GM18499 (cell line): Measurements from ENCODE around the gene OTOR.

ENCODE experiments used
- ATAC-seq: cut with Tn5 transposase; IDR thresholded peaks from one replicate; pipeline ENCODE4 v1.9.1; 2021; ENCODE audit warnings: moderate number of reproducible peaks; ENCODE audit not compliant: insufficient read depth, unreplicated experiment

The OTOR gene, protein sequence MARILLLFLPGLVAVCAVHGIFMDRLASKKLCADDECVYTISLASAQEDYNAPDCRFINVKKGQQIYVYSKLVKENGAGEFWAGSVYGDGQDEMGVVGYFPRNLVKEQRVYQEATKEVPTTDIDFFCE

DNA sequence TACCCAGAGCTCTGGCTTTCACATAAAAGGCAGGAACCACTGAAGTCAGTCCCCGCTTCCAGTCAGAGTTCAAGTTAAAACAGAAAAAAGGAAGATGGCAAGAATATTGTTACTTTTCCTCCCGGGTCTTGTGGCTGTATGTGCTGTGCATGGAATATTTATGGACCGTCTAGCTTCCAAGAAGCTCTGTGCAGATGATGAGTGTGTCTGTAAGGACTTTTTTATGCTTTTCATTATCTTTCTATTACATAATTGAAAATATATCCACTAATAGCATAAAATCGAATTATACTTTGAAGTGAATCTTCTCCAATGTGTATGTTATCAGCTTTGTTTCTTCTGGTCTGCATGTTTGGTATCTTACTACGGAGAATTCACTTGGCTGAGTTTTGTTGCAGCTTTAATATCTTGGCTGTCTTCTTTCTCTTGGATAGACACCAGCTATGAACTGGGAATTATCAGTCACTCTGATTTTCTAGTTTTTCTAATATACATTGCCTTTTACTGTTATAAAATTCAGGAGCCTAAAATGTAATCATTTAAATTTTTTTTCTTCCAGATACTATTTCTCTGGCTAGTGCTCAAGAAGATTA is at the start of gene OTOR:
Gene OTOR (plus strand): TSS at position 51 of the 593 bp plus-strand sequence. CDS start 44 bp downstream, at position 95.
- ATAC-seq = no peak

DNA sequence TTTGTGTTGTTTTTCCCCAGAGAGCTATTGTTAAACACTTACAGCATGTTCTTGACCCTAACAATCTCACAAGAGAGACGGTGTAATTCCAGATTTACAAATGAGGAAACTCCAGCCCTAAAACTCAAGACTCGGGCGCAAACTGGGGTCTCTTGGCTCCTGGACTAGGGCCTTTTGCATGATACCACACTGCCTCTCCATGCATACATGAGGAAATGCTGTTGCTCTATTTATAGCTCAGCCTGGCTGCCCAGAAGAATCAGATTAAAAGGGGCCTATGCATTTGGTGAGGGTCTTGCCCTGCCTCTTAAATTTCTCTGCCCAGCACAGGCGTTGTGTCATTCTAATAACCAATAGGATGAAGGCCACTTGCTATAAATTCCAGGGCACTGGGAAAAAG is 48.9 kb upstream of the OTOR start:
- no peak for ATAC-seq

DNA sequence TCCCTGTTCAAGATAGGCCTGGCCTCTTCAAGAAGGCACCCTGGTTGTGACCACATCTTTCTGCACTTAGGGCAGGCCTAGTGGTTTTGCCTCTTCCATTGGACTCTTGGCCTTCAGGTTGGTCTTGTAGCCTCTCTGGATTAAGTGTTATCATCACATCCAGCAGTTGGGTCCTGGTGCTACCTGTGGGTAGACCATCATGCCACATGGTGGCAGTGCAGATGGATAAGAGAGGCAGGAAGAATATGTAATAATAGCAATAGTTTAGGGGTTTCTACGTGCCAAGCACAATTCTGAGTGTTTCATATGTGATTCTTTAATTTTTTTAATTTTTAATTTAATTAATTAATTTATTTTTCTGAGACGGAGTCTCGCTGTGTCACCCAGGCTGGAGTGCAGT is 46.9 kb upstream of the OTOR start:
- no peak for ATAC-seq

DNA sequence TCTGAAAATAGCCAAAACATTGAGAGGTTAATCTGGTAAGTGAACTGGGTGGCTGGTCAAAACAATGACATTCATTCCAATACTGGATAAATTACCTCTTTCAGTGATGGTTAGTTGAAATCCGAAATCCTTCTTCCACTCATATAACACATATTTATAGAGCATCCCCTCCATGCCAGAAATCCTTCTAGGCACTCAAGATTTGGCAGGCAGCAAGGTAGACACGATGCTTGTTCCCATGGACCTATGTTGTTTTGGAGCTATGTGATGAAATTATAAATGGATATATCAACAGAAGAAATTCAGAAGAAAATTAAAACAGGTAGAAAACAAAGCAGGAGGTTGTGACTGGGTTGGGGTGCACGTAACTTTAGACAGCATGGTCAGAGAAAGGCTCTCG is 44.6 kb upstream of the OTOR start:
- ATAC-seq = no peak

DNA sequence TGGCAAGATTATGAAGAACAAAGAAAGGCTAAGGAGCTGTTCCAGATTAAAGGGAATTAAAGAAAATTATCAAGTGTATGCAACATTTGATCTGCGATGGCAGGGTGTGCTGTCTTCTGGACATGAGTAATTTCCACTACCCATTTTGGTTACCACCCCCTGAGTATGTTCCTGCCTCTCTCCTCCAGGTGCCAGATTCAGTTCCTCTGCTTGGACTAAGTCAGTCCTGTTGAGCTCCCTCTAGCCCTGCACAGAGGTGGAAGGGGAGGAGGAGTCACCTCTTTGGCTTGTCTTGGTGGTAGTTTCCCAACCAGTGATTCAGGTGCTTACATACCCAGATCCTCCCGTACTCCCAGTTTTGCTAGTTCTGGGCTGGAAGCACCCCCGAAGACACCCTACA is 40.5 kb upstream of the OTOR start:
- no peak for ATAC-seq

DNA sequence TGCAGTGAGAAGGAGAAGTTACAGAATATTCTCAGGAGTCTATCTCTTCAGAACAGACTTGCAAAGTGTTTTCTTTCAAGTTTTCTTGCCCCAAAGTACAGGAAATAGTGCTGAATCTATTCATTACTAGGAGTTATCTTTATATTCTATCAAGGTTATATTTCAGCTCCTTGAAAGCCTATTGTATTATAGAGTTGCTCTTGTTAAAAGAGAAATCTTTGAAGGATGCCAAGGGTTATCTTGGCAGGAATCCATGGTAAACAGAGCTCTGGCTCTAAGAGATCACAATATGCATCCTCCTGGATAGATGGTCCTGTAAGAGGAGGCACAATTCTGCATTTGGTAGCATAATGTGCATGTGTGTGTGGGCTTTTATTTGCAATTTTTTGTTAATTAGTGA is 39.6 kb upstream of the OTOR start:
- no peak for ATAC-seq

DNA sequence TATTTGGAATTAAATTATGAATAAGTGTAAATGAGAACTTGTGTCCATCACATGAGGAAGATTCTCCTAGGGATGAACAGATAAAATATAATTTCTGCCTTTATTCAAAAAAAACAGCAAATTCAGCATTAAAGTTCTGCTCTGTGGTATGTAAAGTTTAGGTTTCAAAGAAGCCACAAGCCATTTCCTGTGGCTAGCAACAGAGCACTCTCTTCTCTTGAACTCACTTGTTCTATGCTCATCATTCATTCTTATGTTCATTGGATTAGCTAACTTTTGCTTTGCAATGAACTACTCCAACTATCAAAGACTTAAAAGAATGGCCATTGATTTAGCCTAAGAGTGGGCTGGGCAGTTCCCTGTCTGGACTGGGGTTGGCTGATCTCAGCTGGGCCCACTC is 39.1 kb upstream of the OTOR start:
- peak; percentile 92 for ATAC-seq

DNA sequence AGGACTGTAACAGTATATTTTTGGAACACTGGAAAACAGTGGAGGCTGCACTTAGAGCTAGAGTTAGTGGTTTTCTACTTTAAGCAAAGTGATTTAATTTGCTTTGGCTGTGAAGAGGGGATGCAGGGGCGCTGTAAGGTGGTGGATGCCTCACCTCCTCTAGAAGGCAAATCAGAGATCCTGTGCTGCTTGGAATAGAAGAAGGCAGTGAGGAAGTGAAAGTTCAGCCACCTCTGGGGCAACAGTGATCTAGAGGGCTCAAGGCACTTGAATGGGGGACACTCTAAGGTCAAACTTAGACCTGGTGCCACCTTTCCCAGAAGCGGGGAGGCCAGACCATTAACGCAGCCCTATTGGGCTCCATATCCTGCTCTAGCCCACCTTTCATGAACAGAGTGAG is 37.4 kb upstream of the OTOR start:
- ATAC-seq = no peak

DNA sequence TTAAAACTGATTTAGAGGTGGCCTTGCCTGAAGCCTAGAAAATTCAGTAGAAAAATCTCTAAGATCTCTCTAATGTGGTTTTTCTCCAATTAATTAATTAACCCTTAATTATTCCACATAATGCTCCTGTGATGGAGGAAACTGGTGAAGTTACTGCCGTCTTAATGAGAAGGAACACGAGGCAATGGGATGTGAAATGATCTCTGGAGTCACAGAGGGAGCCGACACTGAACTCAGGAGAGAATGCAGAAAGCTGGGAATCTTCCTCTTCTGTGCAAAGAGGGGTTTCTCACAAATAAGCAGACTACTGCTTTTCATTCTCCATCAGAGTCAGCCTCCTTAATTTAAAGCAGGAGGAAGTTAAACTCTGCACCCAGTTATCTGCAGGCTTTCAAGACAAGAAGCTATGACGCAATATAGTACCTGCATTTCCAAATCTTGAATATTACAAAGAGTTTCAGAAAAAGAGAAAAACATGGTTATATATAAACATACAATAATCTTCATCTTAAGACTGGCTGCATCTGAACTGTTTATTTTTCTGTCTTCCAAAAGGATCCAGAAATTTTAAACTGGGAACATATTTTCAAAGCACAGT is 36.4 kb upstream of the OTOR start:
- no peak for ATAC-seq

DNA sequence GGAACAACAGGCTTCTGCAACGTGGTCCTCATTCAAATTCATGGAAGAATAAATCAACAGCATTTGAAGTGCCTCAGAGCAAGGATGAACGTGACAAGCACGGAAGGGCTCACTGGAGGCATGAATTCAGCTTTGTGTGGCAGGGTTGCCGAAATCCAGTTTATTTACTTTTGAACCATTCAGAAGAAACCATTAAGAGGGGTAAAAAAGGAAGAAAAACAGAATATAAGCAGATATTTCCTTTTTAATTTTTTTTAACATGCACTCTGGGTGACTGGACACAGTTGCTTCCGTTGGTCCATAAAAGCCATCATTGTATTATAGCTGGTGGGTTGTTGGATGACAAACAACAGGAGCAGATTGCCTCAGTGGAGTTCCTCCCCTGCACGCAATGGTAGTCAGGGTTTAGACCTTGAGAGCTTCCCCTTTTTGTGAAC is 35.6 kb upstream of the OTOR start:
- ATAC-seq = no peak

DNA sequence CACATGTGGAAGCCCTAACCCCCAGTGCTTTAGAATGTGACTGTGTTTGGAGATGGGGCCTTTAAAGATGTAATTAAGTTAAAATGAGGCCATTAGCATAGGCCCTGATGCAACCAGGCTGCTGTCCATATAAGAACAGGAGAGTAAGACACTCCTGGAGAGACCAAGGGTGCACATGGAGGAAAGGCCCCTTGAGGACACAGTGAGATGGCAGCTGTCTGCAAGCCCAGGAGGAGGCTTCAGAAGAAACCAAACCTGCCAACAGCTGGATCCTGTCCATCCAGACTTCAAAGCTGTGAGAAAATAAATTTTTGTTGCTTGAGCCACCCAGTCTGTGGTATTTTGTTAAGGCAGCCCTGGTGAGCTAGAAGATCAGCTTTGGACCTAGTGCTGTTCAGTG is 35.1 kb upstream of the OTOR start:
- ATAC-seq = no peak

DNA sequence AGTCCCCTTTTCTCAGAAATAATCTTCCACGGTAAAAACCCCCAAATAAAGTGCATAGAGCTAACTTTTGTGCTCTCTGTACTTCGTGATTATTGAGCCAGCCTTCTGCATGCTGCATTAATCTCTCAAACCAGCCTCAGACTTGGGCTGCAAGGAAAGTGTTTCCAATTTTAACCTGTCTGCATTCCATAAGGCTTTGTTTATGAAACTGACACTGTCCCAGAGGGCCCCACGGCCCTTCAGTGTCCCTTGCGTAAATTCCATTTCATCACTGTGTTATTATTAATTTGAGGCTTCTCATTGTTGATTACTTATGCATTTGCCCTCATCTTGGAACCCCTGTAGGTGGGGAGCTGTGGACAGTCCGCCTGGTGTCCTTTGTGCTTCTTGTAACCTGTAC is 33.9 kb upstream of the OTOR start:
- ATAC-seq = no peak

DNA sequence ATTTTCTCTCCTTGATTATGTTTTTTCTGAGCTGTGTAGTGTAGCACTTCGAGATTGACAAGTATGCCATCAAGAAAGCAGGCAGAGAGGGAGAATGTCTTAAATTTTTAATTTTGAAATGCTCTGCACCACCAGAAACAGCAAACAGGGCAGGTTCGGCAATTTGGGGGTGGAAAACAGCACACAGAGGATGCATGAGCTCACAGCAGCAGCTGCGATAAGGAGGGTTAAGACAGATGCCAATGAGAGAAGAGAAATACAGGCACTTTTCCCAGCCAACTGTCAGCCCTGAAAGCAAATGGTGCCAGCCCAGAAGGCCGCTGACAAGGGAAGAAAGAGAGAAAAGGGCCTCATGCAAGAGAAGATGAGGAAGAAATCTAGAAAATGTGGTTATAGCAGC is 33.4 kb upstream of the OTOR start:
- ATAC-seq = no peak

DNA sequence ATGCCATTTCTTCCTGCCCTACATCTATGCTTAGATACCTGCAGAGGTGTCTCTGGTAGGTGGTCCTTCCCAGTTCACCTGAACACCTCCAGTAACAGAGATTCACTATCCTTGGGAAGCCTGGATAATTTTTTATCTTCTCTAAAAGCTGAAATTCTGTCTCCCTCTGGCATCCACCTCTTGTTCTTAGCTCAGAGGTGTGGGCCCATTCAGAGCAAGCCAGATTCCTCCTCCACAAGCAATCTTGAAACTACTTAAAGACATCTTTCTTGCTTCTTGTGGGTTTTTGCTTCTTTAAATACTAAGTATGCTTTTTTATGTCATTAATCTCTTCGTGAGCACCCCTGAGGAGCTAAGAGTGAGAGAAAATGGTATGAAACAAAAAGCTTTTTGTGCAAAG is 28.7 kb upstream of the OTOR start:
- ATAC-seq = no peak

DNA sequence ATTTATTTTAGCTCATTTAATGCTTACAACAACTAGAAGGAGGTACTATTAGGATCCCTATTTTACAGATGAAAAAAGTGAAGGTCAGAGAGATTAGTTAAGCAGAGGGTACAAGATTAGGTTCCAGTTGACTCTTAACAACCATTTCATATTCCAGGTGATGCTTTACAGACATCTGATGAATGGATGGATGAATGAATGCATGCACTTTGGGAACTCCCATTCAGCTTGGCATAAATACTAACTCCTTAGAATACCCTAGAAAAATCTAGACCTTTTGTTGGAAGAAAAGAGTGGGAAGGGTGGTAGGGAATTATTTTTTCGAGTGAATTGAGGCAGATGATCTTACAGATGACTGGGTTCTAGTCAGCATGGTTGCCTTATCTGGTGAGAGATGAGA is 19.1 kb upstream of the OTOR start:
- no peak for ATAC-seq

DNA sequence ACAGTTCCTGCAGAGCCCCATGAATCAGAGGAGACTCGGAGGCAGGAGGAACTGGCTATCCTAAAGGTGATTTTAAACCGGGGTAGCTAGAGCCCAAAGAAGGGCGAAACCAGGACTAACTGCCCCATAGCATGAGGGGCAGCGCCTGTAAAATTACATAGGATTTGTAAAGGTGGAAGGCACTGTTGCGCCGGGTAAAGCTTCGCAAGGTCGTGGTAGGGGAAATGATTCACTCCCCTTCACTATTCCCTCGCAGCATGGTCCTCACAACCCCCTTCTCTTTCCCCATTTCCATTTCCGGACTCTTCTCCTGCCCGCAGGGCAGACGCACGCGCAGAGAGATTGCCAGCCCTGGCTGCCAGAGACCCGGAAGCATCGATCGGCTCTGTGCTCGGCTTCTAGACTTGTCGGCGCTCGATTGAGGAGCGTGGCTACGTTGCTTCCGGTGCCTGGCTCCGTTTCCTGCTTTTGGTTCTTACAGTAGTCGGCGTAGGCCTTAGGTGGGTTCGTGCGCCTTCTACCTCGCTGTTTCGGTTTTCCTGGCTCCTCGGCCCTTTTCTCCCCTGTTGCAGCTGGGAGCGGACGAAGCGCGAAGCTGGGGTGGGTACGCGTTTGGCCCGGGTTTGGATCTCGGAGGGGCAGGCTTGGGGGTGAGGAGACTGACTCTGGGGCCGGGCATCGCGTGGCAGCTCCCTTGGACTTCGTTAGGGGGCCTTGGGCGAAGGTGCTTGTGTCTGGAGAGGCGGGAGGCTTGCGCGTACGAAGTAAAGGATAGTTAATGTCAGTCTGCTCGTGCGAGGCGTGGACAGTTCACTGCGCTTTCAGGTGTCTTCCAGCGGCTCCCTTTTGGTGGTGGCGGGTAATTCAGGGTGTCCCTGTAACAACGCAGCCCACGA is 18.3 kb upstream of the OTOR start, which contains the start of gene SNRPB2:
Gene SNRPB2 (plus strand): TSS at position 462 of the 896 bp plus-strand sequence. CDS start 1,677 bp downstream, outside the sequence.
- peak; percentile 96 for ATAC-seq

DNA sequence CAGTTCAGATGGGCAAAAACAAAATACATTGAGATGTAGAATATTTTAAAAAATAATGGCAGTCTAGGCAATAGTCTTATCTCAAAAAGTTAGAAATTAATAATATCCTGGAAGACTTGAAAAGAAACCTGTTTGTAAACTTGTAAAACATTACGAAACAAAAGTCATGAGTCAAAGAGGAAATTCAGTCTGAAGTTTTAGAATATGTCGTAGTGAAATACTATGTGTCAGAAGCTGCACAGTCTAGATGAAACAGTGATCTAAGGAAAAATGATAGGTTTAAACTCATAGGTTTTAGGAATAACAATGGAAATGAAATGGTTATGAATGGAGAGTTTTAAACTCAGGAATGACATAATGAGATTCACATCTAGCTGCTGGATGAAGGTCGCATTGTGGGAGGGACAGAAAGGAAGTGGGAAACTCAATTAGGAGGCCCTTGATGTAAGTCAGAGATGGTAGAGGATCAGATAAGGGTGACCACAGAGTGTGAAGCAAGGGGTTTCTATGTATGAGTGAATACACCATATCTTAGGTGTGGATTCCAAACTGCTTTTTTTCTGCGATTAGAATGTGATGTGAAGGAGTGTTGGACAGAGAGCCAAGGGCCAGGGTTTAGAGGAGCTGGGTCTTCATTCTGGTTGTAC is 15.5 kb upstream of the OTOR start:
- ATAC-seq = no peak

DNA sequence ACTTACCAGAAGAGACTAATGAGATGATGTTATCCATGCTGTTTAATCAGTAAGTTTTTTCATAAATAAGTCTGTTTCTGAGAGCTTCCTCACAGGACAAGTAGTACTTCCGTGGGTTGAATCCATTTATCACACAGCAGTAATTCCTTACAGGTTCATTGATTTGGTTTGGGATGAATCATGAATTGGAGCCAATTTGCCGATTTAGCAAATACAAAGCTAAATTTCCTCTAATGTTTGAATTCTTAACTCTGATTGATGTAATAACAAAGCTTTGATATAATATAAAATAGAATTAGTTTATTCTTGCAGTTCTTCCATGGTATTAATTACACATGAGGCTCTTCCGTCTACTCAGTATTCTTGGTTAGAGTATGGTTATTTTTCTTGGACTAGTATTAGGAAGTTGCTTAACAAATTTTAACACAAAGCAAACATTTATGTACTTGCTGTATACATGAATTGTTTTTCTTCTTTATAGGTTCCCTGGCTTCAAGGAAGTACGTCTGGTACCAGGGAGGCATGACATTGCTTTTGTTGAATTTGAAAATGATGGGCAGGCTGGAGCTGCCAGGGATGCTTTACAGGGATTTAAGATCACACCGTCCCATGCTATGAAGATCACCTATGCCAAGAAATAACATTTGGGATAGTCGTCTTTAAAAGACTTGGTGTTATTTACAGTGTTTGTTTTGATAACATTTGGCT is 7.6 kb upstream of the OTOR start:
- ATAC-seq = no peak

DNA sequence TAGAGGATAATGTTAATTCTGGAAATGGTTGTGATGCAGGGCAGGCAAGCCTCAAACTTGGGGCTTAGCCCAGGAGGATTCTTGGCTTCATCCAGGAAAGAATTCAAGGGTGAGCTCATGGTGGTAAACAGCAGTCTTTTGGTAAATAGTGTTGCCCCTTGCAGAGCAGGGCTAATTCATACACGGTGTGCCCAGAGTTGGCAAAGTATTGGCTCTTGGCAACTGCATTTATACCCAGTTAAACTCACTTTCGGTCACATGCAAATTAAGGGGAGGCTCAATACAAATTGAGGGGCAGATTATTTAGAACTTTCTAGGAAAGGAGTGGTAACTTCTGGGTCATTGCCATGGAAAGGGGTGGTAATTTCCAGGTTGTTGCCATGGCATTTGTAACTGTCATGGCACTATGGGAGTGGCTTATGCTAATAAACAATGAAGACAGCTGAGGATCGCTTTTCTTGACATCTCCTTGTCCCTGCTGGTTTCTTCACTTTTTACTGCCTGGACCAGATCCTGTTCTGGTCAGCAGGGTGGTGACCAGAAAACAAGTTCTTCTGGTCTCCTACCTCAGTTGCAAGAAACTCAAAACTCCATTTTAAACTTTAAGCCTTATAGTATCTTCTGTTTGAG is 3.9 kb upstream of the OTOR start:
- ATAC-seq = no peak

DNA sequence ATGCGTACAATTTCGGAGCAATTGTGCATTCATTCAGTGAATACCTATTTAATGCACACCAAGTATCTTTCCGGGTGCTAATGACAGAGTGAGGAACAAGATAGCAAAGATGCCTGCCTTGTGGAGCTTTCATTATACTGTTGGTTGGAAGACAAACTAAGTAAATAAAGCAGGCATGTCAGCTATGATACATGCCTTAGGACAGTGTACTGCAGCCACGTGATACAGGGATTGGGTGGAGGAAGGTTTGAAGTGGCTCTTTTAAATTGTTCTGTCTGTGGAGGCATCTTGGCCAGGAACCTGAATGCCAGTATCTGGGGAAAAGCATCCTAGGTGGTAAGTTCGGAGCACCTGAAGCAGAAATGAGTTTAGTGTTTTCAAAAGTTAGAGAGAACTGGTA is 3.0 kb upstream of the OTOR start:
- ATAC-seq = no peak
